C4-2B (cell line): ENCODE measurements around the gene MICAL2.

Experiments used
- H3K27ac ChIP-seq: fragments of 450-650 bp; 2 replicates; pipeline ENCODE4 v1.5.1; 2017
- ZFX ChIP-seq: fragments of 450-650 bp; IDR thresholded peaks from 2 replicates; pipeline ENCODE4 v1.6.1; 2017
- TF ChIP-seq, protein P1 (sequence below): fragments of 450-650 bp; conservative IDR thresholded peaks from 2 replicates; pipeline ENCODE4 v1.5.1; 2017; ENCODE audit warnings: mild to moderate bottlenecking

Gene MICAL2

DNA sequence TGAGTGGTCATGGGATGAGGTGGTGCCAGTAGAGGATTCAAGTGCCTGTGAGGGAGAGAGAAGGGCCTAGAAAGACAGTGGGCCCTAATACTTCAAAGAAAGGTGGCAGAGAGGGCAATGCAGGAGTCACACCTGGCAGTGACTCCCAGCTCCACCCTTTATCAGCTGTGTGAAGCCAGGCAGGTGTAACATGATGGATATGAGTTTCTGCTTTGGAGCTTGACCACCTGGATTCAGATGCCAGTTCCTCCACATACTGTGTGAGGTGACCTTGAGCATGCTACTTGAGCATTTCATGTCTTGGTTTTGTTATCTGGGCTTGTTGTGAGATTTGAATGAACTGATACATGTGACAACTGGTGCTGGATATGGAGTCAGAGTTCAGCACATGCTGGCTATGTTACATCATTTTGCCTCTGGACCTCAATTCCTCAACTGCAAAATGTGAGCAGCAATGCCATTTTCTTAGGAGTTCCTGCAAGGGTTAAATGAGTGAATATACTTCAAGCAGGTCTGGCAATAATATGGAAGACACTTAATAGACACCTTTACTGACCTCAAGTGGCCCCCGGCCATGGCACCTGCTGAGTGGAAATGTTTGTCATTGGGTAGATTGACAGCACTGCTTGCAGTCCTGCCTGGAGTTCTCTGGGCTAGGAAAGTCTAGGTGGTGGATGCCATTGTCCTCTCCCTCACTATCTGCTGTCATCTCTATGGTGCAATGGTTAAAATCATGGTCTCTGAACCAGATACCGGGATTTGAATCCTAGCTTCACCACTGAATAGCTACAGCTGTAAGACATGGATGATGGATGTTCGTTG is 83.3 kb downstream of the MICAL2 start:
- H3K27ac ChIP-seq: no peak overlapping the region
- no peak for TF ChIP-seq ZFX

DNA sequence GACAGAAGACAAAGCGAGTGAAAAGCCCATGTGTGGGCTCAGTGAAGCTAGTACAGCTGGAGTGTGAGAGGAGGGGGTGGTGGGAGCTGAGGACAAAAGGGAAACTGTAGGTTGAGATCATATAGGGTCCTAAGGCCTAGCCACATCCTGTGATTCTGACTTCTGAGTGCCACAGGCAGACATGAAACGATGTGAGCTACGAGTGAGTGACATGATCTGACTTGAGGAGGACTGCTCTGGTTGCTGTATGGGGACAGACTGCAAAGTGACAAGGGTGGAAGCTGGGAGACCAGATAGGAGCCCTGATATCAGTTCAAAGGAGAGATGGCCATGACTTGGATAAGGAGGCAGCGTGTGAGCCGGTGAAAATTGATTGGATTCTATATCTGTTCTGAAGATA is 85.4 kb downstream of the MICAL2 start:
- TF ChIP-seq, protein P1, sequence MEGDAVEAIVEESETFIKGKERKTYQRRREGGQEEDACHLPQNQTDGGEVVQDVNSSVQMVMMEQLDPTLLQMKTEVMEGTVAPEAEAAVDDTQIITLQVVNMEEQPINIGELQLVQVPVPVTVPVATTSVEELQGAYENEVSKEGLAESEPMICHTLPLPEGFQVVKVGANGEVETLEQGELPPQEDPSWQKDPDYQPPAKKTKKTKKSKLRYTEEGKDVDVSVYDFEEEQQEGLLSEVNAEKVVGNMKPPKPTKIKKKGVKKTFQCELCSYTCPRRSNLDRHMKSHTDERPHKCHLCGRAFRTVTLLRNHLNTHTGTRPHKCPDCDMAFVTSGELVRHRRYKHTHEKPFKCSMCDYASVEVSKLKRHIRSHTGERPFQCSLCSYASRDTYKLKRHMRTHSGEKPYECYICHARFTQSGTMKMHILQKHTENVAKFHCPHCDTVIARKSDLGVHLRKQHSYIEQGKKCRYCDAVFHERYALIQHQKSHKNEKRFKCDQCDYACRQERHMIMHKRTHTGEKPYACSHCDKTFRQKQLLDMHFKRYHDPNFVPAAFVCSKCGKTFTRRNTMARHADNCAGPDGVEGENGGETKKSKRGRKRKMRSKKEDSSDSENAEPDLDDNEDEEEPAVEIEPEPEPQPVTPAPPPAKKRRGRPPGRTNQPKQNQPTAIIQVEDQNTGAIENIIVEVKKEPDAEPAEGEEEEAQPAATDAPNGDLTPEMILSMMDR: no peak
- TF ChIP-seq ZFX: no peak
- no peak overlapping the region for H3K27ac ChIP-seq

DNA sequence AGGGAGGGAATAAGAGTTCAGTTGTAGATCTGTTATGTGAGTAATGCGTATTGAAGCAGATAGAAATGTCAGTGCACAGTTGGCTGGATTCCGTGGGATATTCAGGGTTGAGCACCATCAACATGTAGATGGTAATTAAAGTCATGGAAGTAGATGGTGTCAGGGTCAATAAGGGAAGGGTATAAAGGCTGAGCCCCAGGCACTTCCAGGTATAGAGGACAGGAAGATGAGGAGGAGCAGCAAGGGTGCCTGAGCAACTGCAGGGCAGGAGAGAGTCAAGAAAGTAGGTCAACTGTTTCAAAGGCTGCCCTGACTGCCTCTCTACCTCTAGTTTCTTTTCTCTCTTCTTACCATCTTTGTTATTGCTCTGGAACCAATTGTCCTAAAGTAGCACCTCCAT is 85.9 kb downstream of the MICAL2 start:
- TF ChIP-seq, protein P1: no peak
- no peak for TF ChIP-seq ZFX
- no peak overlapping the region for H3K27ac ChIP-seq

DNA sequence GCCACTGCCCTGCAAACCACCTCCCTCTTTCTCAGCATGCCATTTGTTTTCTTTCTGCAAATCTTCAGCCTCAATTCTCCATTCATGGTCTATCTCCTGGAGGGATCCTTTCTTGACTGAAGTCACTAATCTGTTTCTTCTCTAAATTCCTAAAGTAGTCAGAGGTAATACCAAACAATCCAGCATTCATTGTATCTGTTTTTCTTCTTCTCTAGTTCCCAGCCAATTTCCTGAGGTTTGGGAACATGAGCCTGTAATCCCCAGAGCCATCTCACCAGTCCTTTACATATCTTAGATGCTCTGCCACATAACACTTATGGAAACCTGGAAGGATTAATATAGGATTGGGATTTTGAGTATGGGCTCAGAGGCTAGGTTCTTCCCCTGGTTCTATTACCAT is 86.5 kb downstream of the MICAL2 start:
- no peak for TF ChIP-seq ZFX
- TF ChIP-seq, protein P1: no peak
- no peak overlapping the region for H3K27ac ChIP-seq

DNA sequence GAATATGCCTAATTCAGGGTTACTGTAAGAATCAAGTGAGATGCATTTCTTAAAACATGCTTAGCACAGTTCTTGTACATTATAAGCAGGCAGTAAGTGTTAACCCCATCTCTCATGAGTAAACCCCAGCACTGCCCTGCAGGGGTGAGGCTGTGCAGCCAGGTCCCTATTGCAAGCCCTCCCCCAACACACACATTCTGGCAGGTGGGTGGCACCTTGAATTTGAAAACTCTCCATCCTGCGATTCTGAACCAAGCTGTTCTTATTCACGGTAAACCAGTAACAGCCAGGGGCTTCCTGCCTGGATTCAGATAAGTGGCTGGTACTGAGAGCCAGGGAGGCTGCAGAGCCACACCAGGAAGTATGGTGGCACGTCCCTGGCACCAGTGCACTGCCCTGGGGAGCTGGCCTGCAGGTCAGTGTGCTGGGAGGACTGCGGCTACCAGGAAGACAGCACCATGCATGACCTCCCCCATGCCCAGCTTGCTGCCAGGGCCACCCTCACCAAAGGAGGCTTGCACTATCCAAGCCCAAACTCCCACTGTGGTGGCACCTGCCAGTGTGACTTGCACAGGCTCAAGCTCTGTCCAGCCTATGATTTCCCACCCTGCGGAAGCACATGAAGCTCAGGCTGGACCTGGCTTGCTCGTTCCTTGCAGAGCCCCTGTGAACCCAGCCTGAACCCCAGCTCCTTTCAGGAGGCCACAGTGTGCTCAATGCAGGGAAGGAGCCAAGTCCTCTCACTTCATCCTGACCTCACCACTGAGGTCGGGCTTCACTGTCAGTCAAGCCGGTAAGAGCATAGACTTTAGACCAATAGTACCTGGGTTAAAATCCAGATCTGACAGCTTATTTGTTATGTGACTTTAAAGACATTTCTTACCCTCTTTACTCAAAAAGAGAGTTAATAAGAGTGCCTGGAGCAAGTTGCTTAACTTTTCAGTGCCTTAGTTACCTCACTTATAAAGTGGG is 88.1 kb downstream of the MICAL2 start:
- TF ChIP-seq, protein P1: no peak
- TF ChIP-seq ZFX: no peak
- H3K27ac ChIP-seq: 0 out of 2 replicates have a peak overlapping the region, but pooled peaks have one; percentile 1

DNA sequence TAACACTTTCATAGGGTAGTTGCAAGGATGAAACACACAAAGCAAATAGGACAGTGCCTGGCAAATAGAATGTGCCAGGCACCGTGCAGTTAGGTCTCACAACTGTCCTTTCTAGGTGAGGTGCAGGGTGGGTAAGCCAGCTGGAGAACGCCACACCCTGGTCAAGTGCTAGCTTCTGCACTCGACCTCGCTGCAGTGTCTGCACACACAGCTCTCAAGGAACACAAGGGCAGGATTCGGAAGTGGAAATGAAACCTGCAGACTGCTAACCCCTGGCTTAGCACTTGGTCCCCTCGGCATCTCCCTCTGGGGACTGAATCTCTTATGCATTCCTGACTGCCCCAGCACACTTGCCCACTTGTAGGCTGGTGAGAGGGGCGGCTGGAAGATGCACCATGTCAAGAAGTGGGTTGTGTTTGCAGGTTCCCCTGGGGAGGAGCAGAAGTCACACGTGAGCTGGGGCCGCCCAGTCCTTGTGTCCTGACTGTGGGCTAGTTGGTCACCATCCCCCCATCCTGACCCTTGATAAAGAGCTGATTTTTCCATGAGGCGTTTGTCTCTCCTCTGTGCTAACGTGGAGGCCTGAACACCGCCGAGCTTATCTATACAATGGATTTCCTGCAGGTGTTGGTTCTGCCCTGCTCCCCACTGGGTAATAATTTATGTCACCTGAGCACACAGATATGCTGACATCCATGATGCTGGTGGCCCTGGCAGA is 89.0 kb downstream of the MICAL2 start:
- H3K27ac ChIP-seq: no peak overlapping the region
- TF ChIP-seq ZFX: no peak
- TF ChIP-seq, protein P1: no peak

DNA sequence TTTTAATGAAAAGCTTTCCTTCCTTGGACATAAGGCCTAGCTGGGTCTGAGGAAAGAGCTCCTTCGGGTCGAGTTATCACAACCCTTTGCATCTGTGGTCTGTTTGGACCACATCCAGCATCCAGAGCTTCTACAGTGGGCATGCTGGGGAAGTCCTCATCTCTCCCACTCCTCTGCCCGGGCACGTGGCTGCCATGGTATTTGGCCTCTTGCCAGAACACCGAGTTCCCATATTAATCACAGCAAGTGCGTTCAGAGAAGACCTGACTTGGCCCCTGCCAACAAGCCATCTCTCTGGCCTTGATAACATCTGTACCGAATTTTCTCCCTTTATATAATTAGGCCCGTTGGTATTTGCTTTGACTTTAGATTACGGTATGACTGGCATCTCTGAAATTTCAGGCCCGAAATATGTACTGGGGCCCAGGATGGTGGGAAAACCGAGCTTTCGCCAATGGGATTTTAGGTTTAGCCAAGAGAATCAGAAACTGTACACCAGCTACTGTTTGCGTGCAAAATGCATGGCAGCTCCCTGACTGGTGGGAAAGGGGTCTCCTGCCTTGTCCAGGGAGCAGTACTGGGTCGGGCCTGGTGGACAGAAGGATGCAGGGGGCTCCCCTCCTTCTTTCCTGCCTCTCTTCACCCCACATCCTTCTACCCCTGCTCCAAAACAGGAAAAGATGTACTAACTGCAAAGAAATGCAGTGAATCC is 90.0 kb downstream of the MICAL2 start:
- H3K27ac ChIP-seq: peak overlapping the region; percentile 13
- TF ChIP-seq ZFX: no peak
- TF ChIP-seq, protein P1: no peak
